HepG2 (cell line): Measurements from ENCODE around the gene SLITRK6.

Experiments
- DNMT3B ChIP-seq: conservative IDR thresholded peaks from 2 replicates; pipeline ENCODE4 v1.6.1; 2016; ENCODE audit warnings: missing biosample characterization, control low read depth
- ELF4 ChIP-seq: sonication (generic); formaldehyde crosslinking; IDR thresholded peaks from 2 replicates; pipeline ENCODE4 v1.5.0; 2020; ENCODE audit warnings: missing genetic modification reagents, mild to moderate bottlenecking, moderate library complexity, borderline replicate concordance
- HNRNPUL1 ChIP-seq: fragments of 200-400 bp; formaldehyde crosslinking; IDR thresholded peaks from 2 replicates; pipeline ENCODE4 v1.6.1; 2017; ENCODE audit warnings: low read depth, mild to moderate bottlenecking, low read length, moderate library complexity
- KAT2B ChIP-seq: fragments of 150-350 bp; IDR thresholded peaks from 2 replicates; pipeline ENCODE4 v1.6.1; 2014; ENCODE audit warnings: low read depth, low read length, borderline replicate concordance
- KAT7 ChIP-seq: IDR thresholded peaks from 2 replicates; pipeline ENCODE4 v1.6.1; 2018; ENCODE audit warnings: borderline replicate concordance, missing compliant biosample characterization
- MYC ChIP-seq: sonication (generic); formaldehyde crosslinking; IDR thresholded peaks from 2 replicates; pipeline ENCODE4 v1.9.0; 2021; ENCODE audit warnings: missing genetic modification reagents, borderline replicate concordance
- NR0B2 ChIP-seq: sonication (generic); formaldehyde crosslinking; IDR thresholded peaks from 2 replicates; pipeline ENCODE4 v1.4.0; 2020; ENCODE audit warnings: mild to moderate bottlenecking, missing genetic modification reagents
- POLR2A ChIP-seq, 2 experiments: IDR thresholded peaks; 2 replicates each; pipeline ENCODE4 v1.6.1; 2011; ENCODE audit warnings: low read depth in 2 of 2, low read length in 2 of 2, mild to moderate bottlenecking in 1 of 2, moderate library complexity in 1 of 2; ENCODE audit not compliant: insufficient read depth in 1 of 2
- REST ChIP-seq, 2 experiments: IDR thresholded peaks; 2 replicates each; pipeline ENCODE4 v1.6.1; 2011 to 2012; ENCODE audit warnings: low read length in 2 of 2, borderline replicate concordance in 1 of 2, low read depth in 1 of 2, mild to moderate bottlenecking in 1 of 2, moderate library complexity in 1 of 2
- SALL2 ChIP-seq: sonication (generic); formaldehyde crosslinking; IDR thresholded peaks from 2 replicates; pipeline ENCODE4 v1.8.1; 2023; ENCODE audit warnings: mild to moderate bottlenecking, missing genetic modification reagents, inconsistent platforms
- ZHX2 ChIP-seq, 2 experiments: sonication (generic) in 1 of 2; formaldehyde crosslinking in 1 of 2; IDR thresholded peaks; 2 replicates each; pipeline versions ENCODE4 v1.6.1 to v1.9.0; 2014 to 2022; ENCODE audit warnings: antibody characterized with exemption in 1 of 2, borderline replicate concordance in 1 of 2, inconsistent platforms in 1 of 2, low read depth in 1 of 2, missing genetic modification reagents in 1 of 2
- TF ChIP-seq, protein P1 (sequence below): sonication (generic); formaldehyde crosslinking; IDR thresholded peaks from 2 replicates; pipeline ENCODE4 v1.5.0; 2020; ENCODE audit warnings: mild to moderate bottlenecking, missing genetic modification reagents, moderate library complexity
- TF ChIP-seq, protein P2 (sequence below): IDR thresholded peaks from 2 replicates; pipeline ENCODE4 v1.6.1; 2016; ENCODE audit warnings: missing compliant biosample characterization, missing genetic modification reagents, borderline replicate concordance

DNA sequence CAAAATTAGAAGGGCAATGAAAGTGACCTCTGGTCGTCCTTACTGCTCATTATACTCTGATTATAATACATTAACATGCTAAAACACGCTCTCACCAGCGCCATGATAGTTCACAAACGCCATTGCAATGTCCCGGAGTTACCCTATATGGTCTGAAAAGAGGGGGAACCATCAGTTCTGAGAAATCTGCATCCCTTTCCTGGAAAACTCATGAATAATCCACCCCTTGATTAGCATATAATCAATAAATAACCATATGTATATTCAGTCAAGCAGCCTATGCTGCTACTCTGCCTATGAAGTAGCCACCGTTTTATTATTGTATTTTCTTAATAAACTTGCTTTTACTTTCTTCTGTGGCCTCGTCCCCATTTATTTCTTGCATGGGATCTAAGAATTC is 24.6 kb upstream of the SLITRK6 start:
- TF ChIP-seq MYC (CRISPR knock-in tag) (no peak), ZHX2 (IDR thresholded peaks at IDR 0.05; ENCODE audit: low read depth) (no peak), ZHX2 (CRISPR knock-in tag; IDR thresholded peaks at IDR 0.05; ENCODE audit: borderline replicate concordance) (no peak), KAT7 (CRISPR knock-in tag) (no peak), ELF4 (no peak), SALL2 (CRISPR knock-in tag) (no peak), HNRNPUL1 (no peak), KAT2B (no peak), REST (IDR thresholded peaks at IDR 0.05; ENCODE audit: borderline replicate concordance in 1 of 2, low read depth in 1 of 2, low read length in 2 of 2) (no peak), NR0B2 (CRISPR knock-in tag) (no peak), DNMT3B (CRISPR knock-in tag) (no peak), POLR2A (IDR thresholded peaks at IDR 0.05; ENCODE audit: insufficient read depth in 1 of 2, low read depth in 2 of 2, low read length in 2 of 2) (no peak)
- TF ChIP-seq, protein P1, sequence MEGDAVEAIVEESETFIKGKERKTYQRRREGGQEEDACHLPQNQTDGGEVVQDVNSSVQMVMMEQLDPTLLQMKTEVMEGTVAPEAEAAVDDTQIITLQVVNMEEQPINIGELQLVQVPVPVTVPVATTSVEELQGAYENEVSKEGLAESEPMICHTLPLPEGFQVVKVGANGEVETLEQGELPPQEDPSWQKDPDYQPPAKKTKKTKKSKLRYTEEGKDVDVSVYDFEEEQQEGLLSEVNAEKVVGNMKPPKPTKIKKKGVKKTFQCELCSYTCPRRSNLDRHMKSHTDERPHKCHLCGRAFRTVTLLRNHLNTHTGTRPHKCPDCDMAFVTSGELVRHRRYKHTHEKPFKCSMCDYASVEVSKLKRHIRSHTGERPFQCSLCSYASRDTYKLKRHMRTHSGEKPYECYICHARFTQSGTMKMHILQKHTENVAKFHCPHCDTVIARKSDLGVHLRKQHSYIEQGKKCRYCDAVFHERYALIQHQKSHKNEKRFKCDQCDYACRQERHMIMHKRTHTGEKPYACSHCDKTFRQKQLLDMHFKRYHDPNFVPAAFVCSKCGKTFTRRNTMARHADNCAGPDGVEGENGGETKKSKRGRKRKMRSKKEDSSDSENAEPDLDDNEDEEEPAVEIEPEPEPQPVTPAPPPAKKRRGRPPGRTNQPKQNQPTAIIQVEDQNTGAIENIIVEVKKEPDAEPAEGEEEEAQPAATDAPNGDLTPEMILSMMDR (CRISPR knock-in tag) = no peak
- TF ChIP-seq, protein P2, sequence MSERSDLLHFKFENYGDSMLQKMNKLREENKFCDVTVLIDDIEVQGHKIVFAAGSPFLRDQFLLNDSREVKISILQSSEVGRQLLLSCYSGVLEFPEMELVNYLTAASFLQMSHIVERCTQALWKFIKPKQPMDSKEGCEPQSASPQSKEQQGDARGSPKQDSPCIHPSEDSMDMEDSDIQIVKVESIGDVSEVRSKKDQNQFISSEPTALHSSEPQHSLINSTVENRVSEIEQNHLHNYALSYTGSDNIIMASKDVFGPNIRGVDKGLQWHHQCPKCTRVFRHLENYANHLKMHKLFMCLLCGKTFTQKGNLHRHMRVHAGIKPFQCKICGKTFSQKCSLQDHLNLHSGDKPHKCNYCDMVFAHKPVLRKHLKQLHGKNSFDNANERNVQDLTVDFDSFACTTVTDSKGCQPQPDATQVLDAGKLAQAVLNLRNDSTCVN (CRISPR knock-in tag) = no peak
